HAP-1 (cell line): Measurements from ENCODE around the gene KLK1.
"Not testable (repeated sequence)": the region's sequence is repeated elsewhere in the genome, so short reads cannot be mapped to it uniquely, and the experiment has no call there.

Experiments
- DNase-seq, 2 experiments: peaks; one replicate each; pipeline ENCODE4 v3.0.0-alpha.2; 2016 to 2020; ENCODE audit warnings: low spot score in 2 of 2
- H3K27me3 ChIP-seq: fragments of 250-450 bp; sonication (Bioruptor Pico); 2 replicates; pipeline ENCODE4 v1.5.1; 2020; ENCODE audit warnings: low read depth, mild to moderate bottlenecking, moderate library complexity
- H3K36me3 ChIP-seq: fragments of 250-450 bp; sonication (Bioruptor Pico); replicated peaks from 2 replicates; pipeline ENCODE4 v1.5.1; 2020; ENCODE audit warnings: mild to moderate bottlenecking
- H3K4me1 ChIP-seq: fragments of 250-450 bp; sonication (Bioruptor Pico); 2 replicates; pipeline ENCODE4 v1.5.1; 2020; ENCODE audit warnings: mild to moderate bottlenecking
- H3K4me3 ChIP-seq: fragments of 250-450 bp; sonication (Bioruptor Pico); 2 replicates; pipeline ENCODE4 v1.5.1; 2020; ENCODE audit warnings: mild to moderate bottlenecking, moderate library complexity
- H3K9me3 ChIP-seq: fragments of 250-450 bp; sonication (Bioruptor Pico); 2 replicates; pipeline ENCODE4 v1.5.1; 2020; ENCODE audit warnings: mild to moderate bottlenecking, moderate library complexity
- in situ Hi-C: fragments of 300-500 bp; cut with MboI; formaldehyde crosslinking; loops from 3 replicates; pipeline ENCODE4 v1.14.3; 2020; ENCODE audit warnings: low sequenced_read_pairs, inconsistent platforms, mixed read lengths

The KLK1 gene

DNA sequence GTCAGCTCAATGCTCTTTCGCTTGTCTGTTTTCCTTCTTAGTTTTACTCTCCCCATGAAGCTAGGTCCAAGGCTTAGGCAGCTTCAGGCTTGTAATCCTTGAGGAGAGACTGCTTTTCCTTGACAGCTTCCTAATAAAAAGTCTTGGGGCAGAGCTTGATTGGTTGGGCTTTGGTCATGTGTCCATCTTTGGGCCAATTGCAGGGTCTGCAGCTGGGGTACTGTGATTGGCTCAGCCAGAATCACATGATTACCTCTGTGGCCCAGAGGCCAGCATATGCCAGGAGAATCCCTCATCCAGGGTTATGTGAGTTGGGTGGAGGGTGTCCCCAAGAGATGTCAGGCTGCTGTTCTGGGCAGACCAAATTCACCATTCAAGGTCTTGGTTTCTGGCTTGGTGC, 8.1 kb downstream of the KLK1 start:
- in situ Hi-C loops, result no loop called here
- Histone ChIP-seq H3K27me3 (no peaks in the 10 kb centered on the region), H3K4me1 (no peaks in the 10 kb centered on the region), H3K4me3 (no peak overlapping the region), H3K36me3 (no peaks in the 10 kb centered on the region), H3K9me3 (no peaks in the 10 kb centered on the region)
- no peak for DNase-seq

- in situ Hi-C loops, result no loop called here
- no peaks in the 10 kb centered on the region for H3K4me1 ChIP-seq
- H3K27me3 ChIP-seq, result no peaks in the 10 kb centered on the region
- H3K4me3 ChIP-seq, result no peak overlapping the region
- H3K36me3 ChIP-seq, result no peaks in the 10 kb centered on the region
- no peak for DNase-seq
- no peaks in the 10 kb centered on the region for H3K9me3 ChIP-seq
Measured at GRCh38 chr19:50814883-50815282, 8.7 kb downstream of the KLK1 start.

GRCh38 chr19:50812474-50812873, 11.1 kb downstream of the KLK1 start:
- no peaks in the 10 kb centered on the region for H3K36me3 ChIP-seq
- H3K4me3 ChIP-seq, result no peak overlapping the region
- no peaks in the 10 kb centered on the region for H3K9me3 ChIP-seq
- no peaks in the 10 kb centered on the region for H3K27me3 ChIP-seq
- in situ Hi-C loops, result no loop called here
- H3K4me1 ChIP-seq, result no peaks in the 10 kb centered on the region
- DNase-seq, result no peak

DNA sequence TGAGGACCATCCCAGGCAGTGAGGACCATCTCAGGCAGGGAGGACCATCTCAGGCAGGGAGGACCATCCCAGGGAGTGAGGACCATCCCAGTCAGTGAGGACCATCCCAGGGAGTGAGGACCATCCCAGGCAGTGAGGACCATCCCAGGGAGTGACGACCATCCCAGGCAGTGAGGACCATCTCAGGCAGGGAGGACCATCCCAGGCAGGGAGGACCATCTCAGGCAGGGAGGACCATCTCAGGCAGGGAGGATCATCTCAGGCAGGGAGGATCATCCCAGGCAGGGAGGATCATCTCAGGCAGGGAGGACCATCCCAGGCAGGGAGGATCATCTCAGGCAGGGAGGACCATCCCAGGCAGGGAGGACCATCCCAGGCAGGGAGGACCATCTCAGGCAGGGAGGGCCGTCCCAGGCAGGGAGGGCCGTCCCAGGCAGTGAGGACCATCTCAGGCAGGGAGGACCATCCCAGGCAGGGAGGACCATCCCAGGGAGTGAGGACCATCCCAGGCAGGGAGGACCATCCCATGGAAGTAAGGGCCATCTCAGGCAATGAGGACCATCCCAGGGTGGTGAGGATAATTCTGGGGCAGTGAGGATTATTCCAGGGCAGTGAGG, 11.9 kb downstream of the KLK1 start:
- in situ Hi-C loops, H3K4me3 ChIP-seq, DNase-seq, H3K27me3 ChIP-seq, H3K4me1 ChIP-seq, H3K36me3 ChIP-seq, H3K9me3 ChIP-seq: not testable (repeated sequence)

- no peak for DNase-seq
- in situ Hi-C loops, result no loop called here
- Histone ChIP-seq H3K4me3 (no peak overlapping the region), H3K4me1 (peaks cover 8% of the 10 kb centered on the region), H3K36me3 (peaks cover 6% of the 10 kb centered on the region; the same call in 1 of the 2 replicates), H3K9me3 (no peaks in the 10 kb centered on the region), H3K27me3 (no peaks in the 10 kb centered on the region)
Measured at GRCh38 chr19:50808856-50809255, 14.7 kb downstream of the KLK1 start.

DNA sequence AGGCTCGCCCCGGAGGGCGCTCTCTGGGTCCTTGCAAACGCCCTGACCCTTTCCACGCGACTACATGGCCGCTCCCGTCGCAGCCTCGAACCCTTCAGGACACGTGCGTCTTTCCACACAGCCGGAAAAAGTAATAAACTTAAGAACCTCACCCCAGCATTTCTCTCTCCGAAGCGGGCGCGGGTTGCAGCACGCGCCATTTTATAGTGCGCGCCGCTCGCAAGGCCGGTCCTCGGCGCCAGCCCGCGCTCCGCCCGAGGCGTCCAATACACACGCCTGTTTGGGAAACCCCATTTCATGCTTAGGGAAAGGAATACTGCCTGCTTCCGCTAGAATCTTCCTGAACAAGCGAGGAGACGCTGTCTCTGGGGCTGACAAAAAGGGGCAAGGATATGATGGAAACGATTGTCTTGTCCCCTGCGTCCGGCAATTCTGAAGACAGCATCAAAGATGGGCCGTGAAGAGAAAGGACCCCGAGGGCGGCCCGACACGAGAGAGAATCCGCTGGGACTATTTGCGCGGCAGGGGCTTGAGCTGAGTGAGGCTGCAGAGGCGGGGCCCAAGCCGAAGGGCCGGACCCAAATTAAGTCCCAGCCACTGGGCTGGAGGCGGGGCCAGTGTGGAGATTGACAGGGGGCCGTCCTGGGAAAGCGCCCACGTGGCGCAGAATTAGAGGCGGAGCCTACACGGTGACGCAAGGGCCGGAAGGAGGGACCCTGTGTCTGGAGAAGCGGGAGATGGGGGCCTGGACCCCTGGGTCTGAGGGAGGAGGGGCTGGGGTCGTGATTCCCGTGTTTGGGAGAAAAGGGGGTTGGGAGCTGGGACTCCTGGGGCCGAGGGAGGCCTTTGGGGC, 18.9 kb downstream of the KLK1 start:
- DNase-seq, result peak; percentile 96 to 99
- in situ Hi-C loops, result no loop called here
- peaks cover 46% of the 10 kb centered on the region for H3K36me3 ChIP-seq
- no peaks in the 10 kb centered on the region for H3K27me3 ChIP-seq
- peak overlapping the region; percentile 100 for H3K4me3 ChIP-seq
- peaks cover 25% of the 10 kb centered on the region for H3K4me1 ChIP-seq
- no peaks in the 10 kb centered on the region for H3K9me3 ChIP-seq

- peak overlapping the region; percentile 100 for H3K4me3 ChIP-seq
Measured at GRCh38 chr19:50803633-50804419, 19.8 kb downstream of the KLK1 start.

GRCh38 chr19:50801107-50801506, 22.5 kb downstream of the KLK1 start:
- no peak overlapping the region for H3K4me3 ChIP-seq
- H3K36me3 ChIP-seq, result peaks cover 78% of the 10 kb centered on the region
- in situ Hi-C loops, result no loop called here
- no peaks in the 10 kb centered on the region for H3K9me3 ChIP-seq
- DNase-seq, result peak in 1 of 2 experiments; percentile 70
- H3K4me1 ChIP-seq, result peaks cover 25% of the 10 kb centered on the region
- H3K27me3 ChIP-seq, result no peaks in the 10 kb centered on the region

More at GRCh38 chr19:50803633-50804419, 19.8 kb downstream of the KLK1 start:
- no peaks in the 10 kb centered on the region for H3K27me3 ChIP-seq
- DNase-seq, result peak in 1 of 2 experiments; percentile 58
- in situ Hi-C loops, result no loop called here
- H3K4me1 ChIP-seq, result peaks cover 25% of the 10 kb centered on the region
- H3K9me3 ChIP-seq, result no peaks in the 10 kb centered on the region
- H3K36me3 ChIP-seq, result peaks cover 55% of the 10 kb centered on the region

- peaks cover 75% of the 10 kb centered on the region for H3K36me3 ChIP-seq
Measured at GRCh38 chr19:50799547-50799851, 24.1 kb downstream of the KLK1 start.

GRCh38 chr19:50798659-50799546, 24.7 kb downstream of the KLK1 start:
- in situ Hi-C loops, result no loop called here
- no peak overlapping the region for H3K4me3 ChIP-seq
- H3K36me3 ChIP-seq, result peaks cover 72% of the 10 kb centered on the region
- H3K4me1 ChIP-seq, result peaks cover 17% of the 10 kb centered on the region
- H3K9me3 ChIP-seq, result no peaks in the 10 kb centered on the region
- DNase-seq, result no peak
- H3K27me3 ChIP-seq, result no peaks in the 10 kb centered on the region

More at GRCh38 chr19:50799547-50799851, 24.1 kb downstream of the KLK1 start:
- DNase-seq, result no peak
- in situ Hi-C loops, result no loop called here
- peaks cover 17% of the 10 kb centered on the region for H3K4me1 ChIP-seq
- no peak overlapping the region for H3K4me3 ChIP-seq
- no peaks in the 10 kb centered on the region for H3K27me3 ChIP-seq
- H3K9me3 ChIP-seq, result no peaks in the 10 kb centered on the region

DNA sequence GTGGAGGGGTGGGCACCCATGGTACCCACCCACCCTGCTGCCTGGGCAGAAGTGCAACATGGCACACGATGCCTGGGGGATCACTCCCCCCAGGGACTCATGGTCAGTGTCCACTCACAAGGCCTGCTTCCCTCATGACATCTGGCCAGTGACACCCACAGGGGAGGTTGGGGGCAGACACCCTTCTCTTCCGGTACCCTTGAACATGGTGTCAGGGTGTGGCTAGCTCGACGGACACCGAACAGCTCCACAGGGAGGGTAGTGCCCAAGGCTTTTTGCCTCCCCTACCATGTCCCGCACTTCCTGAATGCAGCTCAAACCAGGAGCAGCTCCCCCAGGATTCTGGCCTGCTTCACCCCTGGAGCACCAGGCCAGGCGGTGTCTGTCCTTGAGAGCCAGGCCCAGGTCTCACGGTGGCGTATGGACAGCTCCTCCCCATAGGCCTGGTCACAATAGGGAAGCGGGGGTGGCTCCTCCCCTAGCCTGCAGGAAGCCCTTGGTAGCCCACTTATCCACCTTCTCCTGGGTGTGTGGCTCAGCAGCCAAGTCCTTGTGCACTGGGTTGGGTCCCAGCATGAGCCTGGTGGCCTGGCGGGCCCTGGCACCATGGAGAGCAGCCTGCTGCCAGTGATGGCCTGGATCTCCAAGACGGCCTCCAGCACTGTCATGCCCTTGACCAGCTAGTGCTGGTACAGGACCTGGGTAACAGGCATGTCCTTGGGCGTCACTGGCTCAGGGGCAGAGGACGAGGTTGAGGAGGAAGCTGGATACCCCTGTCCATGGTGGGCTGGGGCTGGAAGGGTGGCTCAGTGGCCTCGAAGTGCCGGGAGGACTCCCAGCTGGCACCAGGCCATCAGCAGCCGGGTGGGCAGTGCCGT, 25.6 kb downstream of the KLK1 start:
- H3K4me3 ChIP-seq, result no peak overlapping the region
- H3K4me1 ChIP-seq, result peaks cover 17% of the 10 kb centered on the region
- DNase-seq, result no peak
- no peaks in the 10 kb centered on the region for H3K9me3 ChIP-seq
- H3K36me3 ChIP-seq, result peaks cover 64% of the 10 kb centered on the region
- in situ Hi-C loops, result no loop called here
- no peaks in the 10 kb centered on the region for H3K27me3 ChIP-seq

DNA sequence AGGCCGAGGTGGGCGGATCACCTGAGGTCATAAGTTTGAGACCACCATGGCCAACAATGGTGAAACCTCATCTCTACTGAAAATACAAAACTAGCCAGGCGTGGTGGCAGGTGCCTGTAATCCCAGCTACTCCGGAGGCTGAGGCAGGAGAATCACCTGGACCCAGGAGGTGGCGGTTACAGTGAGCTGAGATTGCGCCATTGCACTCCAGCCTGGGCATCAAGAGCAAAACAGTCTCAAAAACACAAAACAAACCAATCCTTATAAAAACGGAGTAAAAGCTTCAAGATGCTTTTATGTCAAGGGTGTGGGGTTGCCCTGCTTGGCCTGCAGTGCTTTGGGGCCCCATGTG, 26.2 kb downstream of the KLK1 start:
- peaks cover 58% of the 10 kb centered on the region for H3K36me3 ChIP-seq

More for the DNA sequence above, 26.2 kb downstream of the KLK1 start:
- Histone ChIP-seq H3K9me3 (no peaks in the 10 kb centered on the region), H3K4me3 (no peak overlapping the region), H3K27me3 (no peaks in the 10 kb centered on the region), H3K4me1 (peaks cover 11% of the 10 kb centered on the region)
- in situ Hi-C loops, result no loop called here
- no peak for DNase-seq
